CD4-positive, alpha-beta T cell (primary cell): ENCODE results near the gene CHCT1. TPM values are rescaled to one million over a fixed set of nuclear protein-coding genes. Genes with fewer than 3 reads are reported as not detected.

Experiments
- ATAC-seq: fragments of 200-7000 bp; cut with Tn5 transposase; one replicate; pipeline ENCODE4 v1.10.0; 2022; ENCODE audit warnings: mild to moderate bottlenecking; ENCODE audit not compliant: poor library complexity
- CTCF ChIA-PET: fragments of 350-600 bp; sonication (Branson Sonifier 250); formaldehyde crosslinking; loops from one replicate; lab custom pipeline; 2021; ENCODE audit warnings: antibody characterized with exemption, inconsistent platforms; lab: Charles Lee
- POLR2A ChIA-PET: fragments of 350-600 bp; sonication (Branson Sonifier 250); formaldehyde crosslinking; loops from one replicate; lab custom pipeline; 2021; ENCODE audit warnings: antibody characterized with exemption, inconsistent platforms; lab: Charles Lee
- DNase-seq, 14 experiments: peaks; one replicate each; pipeline ENCODE4 v3.0.0-alpha.2; 2013 to 2020; ENCODE audit warnings: mixed read lengths in 2 of 14
- H3K27ac ChIP-seq, 2 donors: one replicate each; pipeline versions ENCODE4 v1.5.1 to v1.7.0; 2013; ENCODE audit warnings: low read length in 2 of 2, low read depth in 1 of 2, mild to moderate bottlenecking in 1 of 2
- H3K27me3 ChIP-seq, 2 experiments: 1 replicate in 1 of 2; 2 replicates in 1 of 2; pipeline versions ENCODE4 v1.6.1 to v1.7.0; 2013; ENCODE audit warnings: low read length in 2 of 2, control low read depth in 1 of 2, mild to moderate bottlenecking in 1 of 2, moderate library complexity in 1 of 2; ENCODE audit not compliant: insufficient read depth in 2 of 2, control insufficient read depth in 1 of 2
- H3K36me3 ChIP-seq: one replicate; pipeline ENCODE4 v1.6.1; 2013; ENCODE audit warnings: low read length, control low read depth; ENCODE audit not compliant: insufficient read depth
- H3K4me1 ChIP-seq: one replicate; pipeline ENCODE4 v1.6.1; 2013; ENCODE audit warnings: low read length, control low read depth; ENCODE audit not compliant: insufficient read depth
- H3K4me3 ChIP-seq: one replicate; pipeline ENCODE4 v1.5.1; 2013; ENCODE audit warnings: mild to moderate bottlenecking, low read length, moderate library complexity
- H3K9me3 ChIP-seq, 2 experiments: 1 replicate in 1 of 2; 2 replicates in 1 of 2; pipeline versions ENCODE4 v1.6.1 to v1.7.0; 2013; ENCODE audit warnings: low read length in 2 of 2, mild to moderate bottlenecking in 2 of 2, control low read depth in 1 of 2, moderate library complexity in 1 of 2; ENCODE audit not compliant: control insufficient read depth in 1 of 2, insufficient read depth in 1 of 2
- H3K27ac Mint-ChIP-seq: one replicate; pipeline ENCODE4 v1.8.0; 2020; ENCODE audit warnings: mixed read lengths
- H3K27me3 Mint-ChIP-seq: one replicate; pipeline ENCODE4 v1.8.0; 2021; ENCODE audit warnings: mixed read lengths
- H3K36me3 Mint-ChIP-seq: one replicate; pipeline ENCODE4 v1.8.0; 2021; ENCODE audit warnings: low read depth, mixed read lengths
- H3K4me1 Mint-ChIP-seq: one replicate; pipeline ENCODE4 v1.8.0; 2021; ENCODE audit warnings: low read depth, mixed read lengths
- H3K4me3 Mint-ChIP-seq: one replicate; pipeline ENCODE4 v1.8.0; 2020; ENCODE audit warnings: mild to moderate bottlenecking, mixed read lengths
- H3K9me3 Mint-ChIP-seq: one replicate; pipeline ENCODE4 v1.8.0; 2020; ENCODE audit warnings: mixed read lengths
- CTCF ChIP-seq: fragments of 200-600 bp; IDR thresholded peaks from one replicate; pipeline ENCODE4 v1.8.0; 2022; ENCODE audit warnings: antibody characterized with exemption, mild to moderate bottlenecking
- intact Hi-C, 2 experiments: fragments of 100-400 bp; cut with DNase I in 1 of 2; cut with micrococcal nuclease in 1 of 2; formaldehyde crosslinking; loops; one replicate each; pipeline versions ENCODE4 v1.15.1 to v1.9.0; 2023 to 2025; cut with DNase I, micrococcal nuclease
- total RNA-seq, 174 experiments: library from RNA in 2 of 174; stranded (reverse) in 2 of 174; gene quantifications; one replicate each; pipeline ENCODE4 v1.2.3 and lab custom pipeline; 2021 to 2026

CHCT1 gene
- total RNA-seq, 2 experiments from 2014 or later = not detected

GRCh38 chr17:60455378-60455777, 33.1 kb downstream of the CHCT1 start:
- intact Hi-C loops = no loop called here

GRCh38 chr17:60457148-60457547, 34.9 kb downstream of the CHCT1 start:
- intact Hi-C loops = no loop called here
- no peaks in the 10 kb centered on the region for H3K9me3 ChIP-seq
- Mint-ChIP-seq H3K36me3 (peaks cover 91% of the 10 kb centered on the region), H3K27ac (no peak overlapping the region), H3K4me1 (no peaks in the 10 kb centered on the region), H3K4me3 (no peak overlapping the region), H3K9me3 (peaks cover 3% of the 10 kb centered on the region), H3K27me3 (no peaks in the 10 kb centered on the region)
- CTCF ChIA-PET = no interaction called here
- H3K27ac ChIP-seq = no peak overlapping the region
- no peak overlapping the region for H3K4me3 ChIP-seq
- H3K4me1 ChIP-seq = no peaks in the 10 kb centered on the region
- ATAC-seq = no peak
- H3K36me3 ChIP-seq = peaks cover 68% of the 10 kb centered on the region
- no peak for DNase-seq
- POLR2A ChIA-PET = no interaction called here
- TF ChIP-seq CTCF = no peak
- H3K27me3 ChIP-seq = no peaks in the 10 kb centered on the region

More at GRCh38 chr17:60455378-60455777, 33.1 kb downstream of the CHCT1 start:
- Mint-ChIP-seq H3K4me1 (no peaks in the 10 kb centered on the region), H3K27me3 (no peaks in the 10 kb centered on the region), H3K36me3 (peaks cover 90% of the 10 kb centered on the region), H3K27ac (no peak overlapping the region), H3K4me3 (no peak overlapping the region), H3K9me3 (peaks cover 3% of the 10 kb centered on the region)
- Histone ChIP-seq H3K9me3 (no peaks in the 10 kb centered on the region), H3K36me3 (peaks cover 60% of the 10 kb centered on the region), H3K4me3 (no peak overlapping the region), H3K27me3 (no peaks in the 10 kb centered on the region), H3K4me1 (no peaks in the 10 kb centered on the region), H3K27ac (no peak overlapping the region)
- TF ChIP-seq CTCF = no peak
- POLR2A ChIA-PET = no interaction called here
- CTCF ChIA-PET = interaction anchor here (1.1 kb wide), 1 partner anchor 10 kb away, joined by 3 read pairs; no protein-coding TSS in a partner anchor
- DNase-seq (no peak), ATAC-seq (no peak)

GRCh38 chr17:60461584-60461983, 39.3 kb downstream of the CHCT1 start:
- ChIA-PET CTCF (no interaction called here), POLR2A (no interaction called here)
- intact Hi-C loops = loop anchor here in 1 of 2 experiments (10.0 kb wide), 1 partner anchor 173 kb away; no protein-coding TSS in a partner anchor
- no peak for ATAC-seq
- no peak for TF ChIP-seq CTCF
- H3K4me1 Mint-ChIP-seq = no peaks in the 10 kb centered on the region
- H3K27ac Mint-ChIP-seq = no peak overlapping the region
- Histone ChIP-seq H3K4me1 (no peaks in the 10 kb centered on the region), H3K4me3 (no peak overlapping the region), H3K9me3 (no peaks in the 10 kb centered on the region), H3K27me3 (no peaks in the 10 kb centered on the region), H3K36me3 (peaks cover 80% of the 10 kb centered on the region), H3K27ac (no peak overlapping the region)
- H3K9me3 Mint-ChIP-seq = peaks cover 3% of the 10 kb centered on the region
- no peak for DNase-seq
- H3K36me3 Mint-ChIP-seq = peaks cover 89% of the 10 kb centered on the region
- H3K27me3 Mint-ChIP-seq = no peaks in the 10 kb centered on the region
- no peak overlapping the region for H3K4me3 Mint-ChIP-seq
